WTC11 (cell line): ENCODE data around the gene TBC1D22A. TPM values are rescaled to one million over a fixed set of nuclear protein-coding genes. Genes with fewer than 3 reads are reported as not detected.

Experiments used
- ATAC-seq: fragments of 200-7000 bp; cut with Tn5 transposase; 2 replicates; pipeline ENCODE4 v1.10.0; 2021; ENCODE audit warnings: mild to moderate bottlenecking, moderate library complexity
- CTCF ChIA-PET: fragments of 300-600 bp; sonication (Branson Sonifier 250); formaldehyde crosslinking; loops from one replicate; lab custom pipeline; 2021; ENCODE audit warnings: antibody characterized with exemption; lab: Charles Lee
- POLR2A ChIA-PET: fragments of 350-600 bp; sonication (Branson Sonifier 250); formaldehyde crosslinking; loops from one replicate; lab custom pipeline; 2021; ENCODE audit warnings: antibody characterized with exemption; lab: Charles Lee
- DNase-seq: peaks from one replicate; pipeline ENCODE4 v3.0.0; 2021; ENCODE audit warnings: low spot score
- H3K27ac Mint-ChIP-seq: 2 replicates; pipeline ENCODE4 v1.8.0; 2021; ENCODE audit warnings: mixed read lengths
- H3K27me3 Mint-ChIP-seq: 2 replicates; pipeline ENCODE4 v1.8.0; 2021; ENCODE audit warnings: low read depth, mild to moderate bottlenecking, moderate library complexity, mixed read lengths
- H3K36me3 Mint-ChIP-seq: 2 replicates; pipeline ENCODE4 v1.8.0; 2021; ENCODE audit warnings: mixed read lengths
- H3K4me1 Mint-ChIP-seq: 2 replicates; pipeline ENCODE4 v1.8.0; 2022; ENCODE audit warnings: mixed read lengths
- H3K4me3 Mint-ChIP-seq: 2 replicates; pipeline ENCODE4 v1.8.0; 2021; ENCODE audit warnings: mild to moderate bottlenecking, moderate library complexity, mixed read lengths
- H3K9me3 Mint-ChIP-seq: 2 replicates; pipeline ENCODE4 v1.8.0; 2021; ENCODE audit warnings: mixed read lengths
- ATF6 ChIP-seq: sonication (generic); formaldehyde crosslinking; IDR thresholded peaks from 2 replicates; pipeline ENCODE4 v1.8.1; 2023; ENCODE audit warnings: mild to moderate bottlenecking, missing genetic modification reagents
- E2F1 ChIP-seq: sonication (generic); formaldehyde crosslinking; IDR thresholded peaks from 2 replicates; pipeline ENCODE4 v1.8.0; 2022; ENCODE audit warnings: mild to moderate bottlenecking, missing genetic modification reagents
- ESRRA ChIP-seq: sonication (generic); formaldehyde crosslinking; IDR thresholded peaks from 2 replicates; pipeline ENCODE4 v1.8.1; 2022; ENCODE audit warnings: mild to moderate bottlenecking, missing genetic modification reagents, borderline replicate concordance
- FOXP4 ChIP-seq: sonication (generic); formaldehyde crosslinking; IDR thresholded peaks from 2 replicates; pipeline ENCODE4 v1.8.0; 2022; ENCODE audit warnings: mild to moderate bottlenecking, missing genetic modification reagents
- GRHL2 ChIP-seq: fragments of 250-450 bp; sonication (Bioruptor Pico); IDR thresholded peaks from 2 replicates; pipeline ENCODE4 v1.8.0; 2022; ENCODE audit warnings: mild to moderate bottlenecking, moderate library complexity; ENCODE audit not compliant: insufficient replicate concordance, severe bottlenecking
- HMGA2 ChIP-seq: fragments of 250-450 bp; sonication (Bioruptor Pico); IDR thresholded peaks from 2 replicates; pipeline ENCODE4 v1.4.0; 2021; ENCODE audit warnings: mild to moderate bottlenecking, moderate library complexity
- IRF2 ChIP-seq: sonication (generic); formaldehyde crosslinking; IDR thresholded peaks from 2 replicates; pipeline ENCODE4 v1.8.0; 2022; ENCODE audit warnings: low read depth, missing genetic modification reagents, borderline replicate concordance
- MXD4 ChIP-seq: fragments of 250-450 bp; sonication (Bioruptor Pico); IDR thresholded peaks from 2 replicates; pipeline ENCODE4 v1.8.0; 2021; ENCODE audit warnings: mild to moderate bottlenecking, moderate library complexity, borderline replicate concordance
- MYBL2 ChIP-seq: sonication (generic); formaldehyde crosslinking; IDR thresholded peaks from 2 replicates; pipeline ENCODE4 v1.8.1; 2023; ENCODE audit warnings: mild to moderate bottlenecking, moderate library complexity, missing genetic modification reagents
- PRRX2 ChIP-seq: fragments of 250-450 bp; sonication (Bioruptor Pico); IDR thresholded peaks from 2 replicates; pipeline ENCODE4 v1.8.0; 2021; ENCODE audit warnings: mild to moderate bottlenecking
- RORB ChIP-seq: fragments of 250-450 bp; sonication (Bioruptor Pico); IDR thresholded peaks from 2 replicates; pipeline ENCODE4 v1.9.0; 2021; ENCODE audit warnings: mild to moderate bottlenecking
- SMAD4 ChIP-seq: sonication (generic); formaldehyde crosslinking; IDR thresholded peaks from 2 replicates; pipeline ENCODE4 v1.8.0; 2022; ENCODE audit warnings: mild to moderate bottlenecking, missing genetic modification reagents
- ZNF138 ChIP-seq: sonication (generic); formaldehyde crosslinking; conservative IDR thresholded peaks from 2 replicates; pipeline ENCODE4 v1.8.1; 2022; ENCODE audit warnings: mild to moderate bottlenecking, moderate library complexity, missing genetic modification reagents
- ZNF219 ChIP-seq: sonication (generic); formaldehyde crosslinking; IDR thresholded peaks from 2 replicates; pipeline ENCODE4 v1.8.0; 2023; ENCODE audit warnings: missing genetic modification reagents, mild to moderate bottlenecking, borderline replicate concordance
- ZNF396 ChIP-seq: fragments of 250-450 bp; sonication (Bioruptor Pico); IDR thresholded peaks from 2 replicates; pipeline ENCODE4 v1.8.0; 2021; ENCODE audit warnings: mild to moderate bottlenecking, moderate library complexity, borderline replicate concordance
- ZSCAN18 ChIP-seq: fragments of 250-450 bp; sonication (Bioruptor Pico); IDR thresholded peaks from 2 replicates; pipeline ENCODE4 v2.1.2; 2022; ENCODE audit warnings: mild to moderate bottlenecking, moderate library complexity
- total RNA-seq: library from RNA; stranded (reverse); gene quantifications from 3 replicates; pipeline ENCODE4 v1.2.3, GENCODE V29; 2021
- TF ChIP-seq, protein P1 (sequence below): sonication (generic); formaldehyde crosslinking; IDR thresholded peaks from 2 replicates; pipeline ENCODE4 v1.8.0; 2022; ENCODE audit warnings: mild to moderate bottlenecking, missing genetic modification reagents
- TF ChIP-seq, protein P2 (sequence below): fragments of 250-450 bp; sonication (Bioruptor Pico); IDR thresholded peaks from 2 replicates; pipeline ENCODE4 v1.8.0; 2021; ENCODE audit warnings: mild to moderate bottlenecking

Gene TBC1D22A
- total RNA-seq, 1 experiment from 2014 or later: 18.1 TPM

- ATAC-seq: no peak
- Mint-ChIP-seq H3K36me3 (peaks cover 28% of the 10 kb centered on the region), H3K9me3 (peaks cover 49% of the 10 kb centered on the region), H3K27me3 (no peaks in the 10 kb centered on the region; the same call in 1 of the 2 replicates), H3K4me3 (no peak overlapping the region), H3K27ac (no peak overlapping the region), H3K4me1 (peaks cover 16% of the 10 kb centered on the region)
- POLR2A ChIA-PET: no interaction called here
- TF ChIP-seq ATF6 (CRISPR knock-in tag) (no peak), IRF2 (CRISPR knock-in tag) (no peak)
- TF ChIP-seq, protein P1, sequence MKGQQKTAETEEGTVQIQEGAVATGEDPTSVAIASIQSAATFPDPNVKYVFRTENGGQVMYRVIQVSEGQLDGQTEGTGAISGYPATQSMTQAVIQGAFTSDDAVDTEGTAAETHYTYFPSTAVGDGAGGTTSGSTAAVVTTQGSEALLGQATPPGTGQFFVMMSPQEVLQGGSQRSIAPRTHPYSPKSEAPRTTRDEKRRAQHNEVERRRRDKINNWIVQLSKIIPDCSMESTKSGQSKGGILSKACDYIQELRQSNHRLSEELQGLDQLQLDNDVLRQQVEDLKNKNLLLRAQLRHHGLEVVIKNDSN (CRISPR knock-in tag): no peak
- DNase-seq: no peak
- CTCF ChIA-PET: interaction anchor here (0.6 kb wide), 1 partner anchor 254 kb away, joined by 3 read pairs; no protein-coding TSS in a partner anchor
Measured at GRCh38 chr22:47080100-47080499, 317.6 kb downstream of the TBC1D22A start.

DNA sequence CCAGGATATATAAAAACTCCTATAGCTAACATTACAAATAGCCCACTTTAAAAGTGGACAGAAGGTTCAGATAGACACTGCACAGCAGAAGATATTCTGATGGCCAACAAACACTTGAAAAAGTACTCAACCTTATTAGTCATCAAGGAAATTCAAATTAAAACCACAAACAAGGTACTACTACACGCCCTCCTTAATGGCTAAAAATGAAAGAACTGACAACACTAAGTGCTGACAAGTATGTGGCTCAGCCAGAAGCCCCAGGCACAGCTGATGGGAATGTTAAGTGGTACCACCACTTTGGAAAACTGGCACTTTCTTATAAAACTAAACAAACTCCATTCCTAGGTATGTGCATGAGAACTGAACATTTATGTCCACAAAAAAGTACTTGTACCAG is 320.1 kb downstream of the TBC1D22A start:
- POLR2A ChIA-PET: no interaction called here
- no peak overlapping the region for H3K4me3 Mint-ChIP-seq
- peaks cover 30% of the 10 kb centered on the region for H3K9me3 Mint-ChIP-seq
- TF ChIP-seq, protein P1 (CRISPR knock-in tag): no peak
- TF ChIP-seq ZNF219 (no peak), ZNF138 (CRISPR knock-in tag) (no peak), IRF2 (CRISPR knock-in tag) (no peak), PRRX2 (CRISPR knock-in tag) (no peak), GRHL2 (CRISPR knock-in tag) (no peak), ESRRA (CRISPR knock-in tag) (no peak)
- TF ChIP-seq, protein P2, sequence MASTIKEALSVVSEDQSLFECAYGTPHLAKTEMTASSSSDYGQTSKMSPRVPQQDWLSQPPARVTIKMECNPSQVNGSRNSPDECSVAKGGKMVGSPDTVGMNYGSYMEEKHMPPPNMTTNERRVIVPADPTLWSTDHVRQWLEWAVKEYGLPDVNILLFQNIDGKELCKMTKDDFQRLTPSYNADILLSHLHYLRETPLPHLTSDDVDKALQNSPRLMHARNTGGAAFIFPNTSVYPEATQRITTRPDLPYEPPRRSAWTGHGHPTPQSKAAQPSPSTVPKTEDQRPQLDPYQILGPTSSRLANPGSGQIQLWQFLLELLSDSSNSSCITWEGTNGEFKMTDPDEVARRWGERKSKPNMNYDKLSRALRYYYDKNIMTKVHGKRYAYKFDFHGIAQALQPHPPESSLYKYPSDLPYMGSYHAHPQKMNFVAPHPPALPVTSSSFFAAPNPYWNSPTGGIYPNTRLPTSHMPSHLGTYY (CRISPR knock-in tag): no peak
- DNase-seq (no peak), ATAC-seq (no peak)
- peaks cover 23% of the 10 kb centered on the region for H3K36me3 Mint-ChIP-seq
- CTCF ChIA-PET: no interaction called here
- H3K4me1 Mint-ChIP-seq: peaks cover 16% of the 10 kb centered on the region
- H3K27me3 Mint-ChIP-seq: no peaks in the 10 kb centered on the region; the same call in 1 of the 2 replicates
- H3K27ac Mint-ChIP-seq: no peak overlapping the region

DNA sequence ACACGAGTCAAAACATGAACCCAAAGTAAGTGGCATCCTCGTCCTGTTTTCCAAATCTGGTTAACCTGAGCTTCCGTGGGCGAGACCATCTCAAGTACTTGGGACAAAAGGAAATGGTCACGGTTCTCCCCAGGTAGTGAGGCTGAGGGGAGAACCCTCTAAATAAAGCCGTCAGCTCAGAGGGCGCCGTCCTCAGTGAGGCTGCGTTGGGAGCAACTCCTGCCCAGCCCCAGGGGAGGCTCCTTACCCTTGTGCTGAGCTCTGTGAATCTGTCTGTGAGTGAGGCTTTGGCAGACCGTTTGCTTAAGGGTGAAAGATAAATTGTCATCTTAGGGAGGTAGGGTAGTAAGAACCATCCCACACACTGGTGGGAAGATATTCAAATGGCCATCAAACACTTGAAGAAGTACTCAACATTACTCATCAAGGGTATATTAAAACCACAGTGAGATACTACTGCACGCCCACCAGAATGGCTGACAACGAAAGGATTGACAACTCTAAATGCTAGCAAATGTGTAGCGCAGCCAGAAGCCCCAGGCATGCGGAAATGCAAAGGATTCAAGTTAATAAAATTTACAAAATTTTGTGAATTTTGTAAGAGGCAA is 321.0 kb downstream of the TBC1D22A start:
- ChIA-PET POLR2A (no interaction called here), CTCF (interaction anchor here (0.8 kb wide), 1 partner anchor 256 kb away, joined by 4 read pairs; no protein-coding TSS in a partner anchor)
- Mint-ChIP-seq H3K36me3 (peaks cover 23% of the 10 kb centered on the region), H3K4me3 (no peak overlapping the region), H3K4me1 (peaks cover 16% of the 10 kb centered on the region), H3K9me3 (peaks cover 30% of the 10 kb centered on the region), H3K27ac (no peak overlapping the region), H3K27me3 (no peaks in the 10 kb centered on the region; the same call in 1 of the 2 replicates)
- ATAC-seq: no peak
- DNase-seq: no peak
- TF ChIP-seq E2F1 (CRISPR knock-in tag) (no peak), MXD4 (CRISPR knock-in tag) (no peak), HMGA2 (CRISPR knock-in tag) (no peak), SMAD4 (CRISPR knock-in tag) (no peak), ZNF396 (CRISPR knock-in tag) (no peak), ZSCAN18 (CRISPR knock-in tag) (no peak), MYBL2 (CRISPR knock-in tag) (no peak), ATF6 (CRISPR knock-in tag) (no peak), RORB (no peak), FOXP4 (no peak), ESRRA (CRISPR knock-in tag) (no peak)
